M059J (cell line): ENCODE measurements around the gene INPP5J. TPM values are rescaled to one million over a fixed set of nuclear protein-coding genes. Genes with fewer than 3 reads are reported as not detected.
"Not testable (repeated sequence)": the region's sequence is repeated elsewhere in the genome, so short reads cannot be mapped to it uniquely, and the experiment has no call there.

Experiments
- DNase-seq: peaks from one replicate; pipeline ENCODE4 v3.0.0-alpha.2; 2012; ENCODE audit warnings: low read depth
- total RNA-seq: library from RNA; depleted of rRNA; stranded (reverse); fragments of >200 nt; shearing (Covaris generic); gene quantifications from 2 replicates; pipeline ENCODE4 v1.2.3, GENCODE V29; 2014

The INPP5J gene
- total RNA-seq, 1 experiment from 2014 or later: 0.49 TPM

DNA sequence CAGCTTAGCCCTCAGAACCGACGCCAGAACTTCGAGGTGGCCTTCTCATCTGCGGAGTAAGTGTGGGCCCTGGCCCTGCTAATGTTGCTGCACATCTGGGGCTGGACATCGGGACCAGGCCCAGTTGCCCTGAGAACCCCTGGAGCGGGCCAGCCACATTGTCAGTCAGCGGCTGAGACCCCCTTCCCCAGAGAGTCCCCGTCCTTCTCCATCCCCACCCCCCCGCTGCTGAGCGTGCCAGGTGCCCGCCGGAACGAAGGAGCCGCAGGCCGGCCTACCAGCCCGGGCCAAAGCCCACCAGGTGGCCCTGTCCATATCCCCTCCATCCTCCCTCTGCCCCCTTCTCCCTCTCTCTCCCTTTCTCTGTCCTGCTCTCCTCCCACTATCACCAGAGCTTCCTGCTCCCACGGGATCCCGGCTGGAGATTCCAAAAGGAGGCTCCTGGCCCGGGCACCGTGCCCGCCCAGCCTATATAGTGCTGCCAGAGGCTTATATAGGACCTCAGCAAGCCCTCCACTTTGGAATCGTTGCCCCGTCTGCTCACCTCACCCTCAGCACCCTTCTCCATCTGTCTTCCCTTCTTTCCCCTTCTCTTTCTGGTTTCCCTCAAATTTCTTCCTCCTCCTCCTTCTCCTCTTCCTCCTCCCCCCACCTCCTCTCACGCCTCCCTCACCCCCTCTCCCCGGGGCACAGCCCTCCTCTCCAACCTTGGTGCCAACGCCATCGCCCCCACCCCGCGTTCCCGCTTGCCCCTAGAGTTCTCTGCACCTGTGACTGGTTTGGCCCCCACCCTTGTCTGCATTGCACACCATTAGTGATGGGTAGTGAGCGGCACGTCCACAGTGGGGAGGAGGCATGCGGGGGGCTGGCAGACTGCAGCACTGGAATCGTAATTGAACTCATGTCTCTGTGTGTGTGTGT lies 22.7 kb upstream of the INPP5J start:
- no peak for DNase-seq

- no peak for DNase-seq
These were observed 21.8 kb upstream of the INPP5J start for GRCh38 chr22:31100762-31101525.

DNA sequence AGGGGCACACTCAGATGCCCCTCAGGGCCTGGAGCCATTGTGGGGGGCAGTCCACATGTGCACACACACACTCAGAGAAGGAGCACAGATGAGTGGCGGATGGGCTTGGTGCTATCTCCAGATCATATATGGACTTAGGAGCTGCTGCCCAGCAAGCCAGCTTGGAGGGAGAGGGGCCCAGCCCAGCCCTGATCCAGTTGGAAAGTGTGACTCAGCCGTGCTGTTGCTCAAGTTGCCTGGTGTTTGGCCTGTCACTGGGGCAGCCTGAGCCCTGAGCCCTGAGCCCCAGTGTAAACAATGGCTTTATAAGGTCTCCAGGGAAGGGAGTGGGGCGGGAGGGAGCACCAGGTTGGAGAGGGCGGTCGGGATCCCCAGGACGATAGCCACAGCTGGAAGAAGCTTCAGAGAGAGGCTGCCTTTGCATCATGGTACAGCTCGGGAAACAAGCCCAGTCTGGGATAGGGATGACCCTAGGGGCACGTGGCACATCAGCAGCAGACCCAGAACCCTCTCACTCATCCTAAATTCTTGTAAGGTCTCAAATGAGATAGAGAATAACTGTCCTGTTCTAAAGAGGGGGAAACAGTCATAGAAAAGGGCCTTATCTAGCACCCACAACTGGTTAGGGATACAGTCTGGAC lies 20.2 kb upstream of the INPP5J start:
- peak; percentile 96 for DNase-seq

GRCh38 chr22:31103111-31103510 lies 19.7 kb upstream of the INPP5J start:
- DNase-seq: no peak

GRCh38 chr22:31103899-31104694 lies 18.7 kb upstream of the INPP5J start:
- no peak for DNase-seq

GRCh38 chr22:31104869-31105268 lies 17.9 kb upstream of the INPP5J start:
- no peak for DNase-seq

- DNase-seq: no peak
These were observed 17.4 kb upstream of the INPP5J start for GRCh38 chr22:31105282-31105929.

- peak; percentile 50 for DNase-seq
These were observed 16.7 kb upstream of the INPP5J start for GRCh38 chr22:31106001-31106571.

DNA sequence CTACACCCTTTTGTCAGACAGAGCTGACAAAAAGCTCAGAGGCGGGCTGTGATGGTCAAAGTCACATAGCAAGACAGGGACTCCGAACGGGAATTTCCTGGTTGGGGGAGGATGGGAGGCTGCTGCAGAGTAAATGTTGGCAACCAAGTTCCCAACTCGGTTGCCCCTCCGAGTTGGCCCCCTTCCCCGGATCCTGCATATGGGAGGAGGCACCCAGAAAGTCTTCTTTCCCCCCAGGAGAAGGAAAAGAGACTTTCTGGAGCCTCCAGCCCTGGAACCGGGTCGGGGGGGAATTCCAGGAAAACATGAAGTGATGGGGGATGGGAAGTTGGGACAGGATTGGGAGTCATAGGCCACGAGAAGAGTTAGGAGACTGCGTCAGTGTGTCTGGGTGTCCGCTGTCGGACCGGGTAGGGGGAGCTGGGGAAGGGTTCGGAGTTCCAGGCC lies 16.0 kb upstream of the INPP5J start:
- no peak for DNase-seq

DNA sequence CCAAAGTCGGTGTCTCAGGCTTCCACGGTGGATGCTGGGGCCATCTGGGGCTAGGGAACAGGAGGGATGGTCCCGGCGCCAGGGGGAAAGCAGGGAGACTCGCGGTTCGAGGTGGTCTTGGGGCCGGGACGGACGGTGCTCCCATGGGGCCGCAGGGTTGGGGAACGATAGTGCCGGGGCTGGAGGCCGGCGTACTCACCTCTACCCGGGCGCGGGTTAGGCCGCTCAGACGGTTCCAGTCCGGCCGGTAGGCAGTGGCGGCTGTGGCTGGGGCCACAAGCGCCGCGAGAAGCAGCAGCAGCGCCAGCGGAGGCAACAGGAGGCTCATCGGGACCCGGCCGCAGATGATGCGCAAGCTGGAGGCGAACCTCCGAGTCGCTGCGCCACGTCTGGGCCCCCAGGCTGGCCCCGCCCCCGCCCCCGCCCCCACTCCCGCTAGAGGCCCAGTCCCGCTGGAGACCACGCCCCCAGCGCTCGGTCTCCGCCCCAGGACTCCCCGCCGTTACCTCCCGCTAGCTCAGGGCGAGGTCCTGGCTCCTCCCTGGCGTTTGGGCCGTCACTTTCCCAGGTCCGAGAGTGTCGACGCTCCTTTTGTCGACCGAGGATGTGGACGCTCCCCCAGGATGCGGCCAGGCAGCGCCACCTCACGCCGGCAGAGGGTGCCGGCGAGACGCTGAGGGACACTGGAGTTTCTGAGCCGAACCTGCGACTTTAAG lies 15.4 kb upstream of the INPP5J start, which contains the start of gene SELENOM:
SELENOM (minus strand) TSS at position 391 of the 716 bp plus-strand sequence; CDS start at position 328, 63 bp downstream.
- DNase-seq: peak; percentile 86

GRCh38 chr22:31107894-31108218 lies 14.9 kb upstream of the INPP5J start:
- DNase-seq: no peak

GRCh38 chr22:31112547-31113091 lies 10.1 kb upstream of the INPP5J start:
- DNase-seq: not testable (repeated sequence)

DNA sequence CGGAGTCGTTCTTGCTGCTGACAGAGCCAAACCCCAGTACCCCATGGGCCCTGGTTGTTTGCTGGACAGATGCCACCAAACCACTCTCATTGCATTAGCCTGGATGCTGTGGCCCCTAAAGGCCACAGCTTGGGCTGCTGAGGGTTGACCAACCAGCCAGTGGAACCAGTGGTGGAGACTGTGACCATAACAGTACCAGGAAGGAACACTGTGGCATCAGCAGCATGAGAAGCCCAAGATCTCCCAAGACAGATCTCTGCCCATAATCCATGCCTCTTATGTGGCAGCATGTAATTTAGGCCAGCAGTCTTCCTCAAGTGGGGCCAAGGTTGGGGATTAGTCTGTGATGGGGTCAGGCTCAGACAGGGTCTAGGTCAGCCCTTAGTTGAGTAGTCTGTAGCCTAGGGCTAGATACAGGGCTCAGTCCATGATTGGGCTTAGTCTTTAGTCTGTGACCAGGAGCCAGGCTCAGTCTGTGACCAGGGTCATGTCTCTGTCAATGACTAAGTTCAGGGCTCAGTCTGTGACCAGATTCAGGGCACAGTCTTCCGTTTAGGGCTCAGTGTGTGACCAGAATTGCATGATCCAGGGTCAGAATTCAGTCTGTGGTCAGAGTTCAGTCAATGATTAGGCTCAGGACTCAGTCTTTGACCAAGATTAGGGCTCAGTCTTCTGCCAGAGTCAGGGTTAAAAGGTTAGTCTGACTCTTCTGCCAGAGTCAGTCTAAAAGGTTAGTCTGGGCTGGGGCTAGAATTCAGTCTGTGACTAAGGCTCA lies 4.5 kb upstream of the INPP5J start:
- DNase-seq: no peak

- no peak for DNase-seq
These were observed 3.6 kb upstream of the INPP5J start for GRCh38 chr22:31119026-31119717.

GRCh38 chr22:31120230-31120629 lies 2.5 kb upstream of the INPP5J start:
- DNase-seq: no peak

DNA sequence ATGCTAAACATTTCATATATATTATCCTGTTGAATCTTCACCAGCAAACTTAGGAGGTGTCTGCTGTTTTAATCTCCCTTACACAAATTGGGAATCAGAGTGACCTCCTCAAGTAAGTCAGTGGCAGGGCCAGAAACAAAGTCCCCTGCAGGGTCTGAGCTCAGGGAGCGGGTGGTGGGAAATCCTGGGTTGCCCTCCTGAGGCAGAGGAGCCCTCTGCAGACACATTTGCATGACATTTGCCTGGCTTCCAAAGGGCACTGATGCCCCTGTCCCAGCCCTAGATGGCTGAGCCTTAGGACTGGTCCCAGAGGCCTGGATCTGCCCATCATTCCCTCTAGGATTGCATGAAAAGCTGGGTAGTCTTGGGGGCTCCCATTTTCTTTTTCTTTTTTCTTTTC lies 2.1 kb upstream of the INPP5J start:
- DNase-seq: no peak

GRCh38 chr22:31121403-31121802 lies 1.4 kb upstream of the INPP5J start:
- no peak for DNase-seq

- DNase-seq: no peak
These were observed 602 bp upstream of the INPP5J start for GRCh38 chr22:31122196-31122531.

GRCh38 chr22:31123292-31123602 lies 481 bp downstream of the INPP5J start:
- no peak for DNase-seq
